GM21423 (cell line): ENCODE measurements around the gene KCNC1.

Experiments
- ATAC-seq: cut with Tn5 transposase; IDR thresholded peaks from one replicate; pipeline ENCODE4 v1.9.1; 2021; ENCODE audit warnings: mild to moderate bottlenecking, moderate library complexity; ENCODE audit not compliant: unreplicated experiment

KCNC1 gene

GRCh38 chr11:17814546-17814945 is 80.0 kb downstream of the KCNC1 start:
- no peak for ATAC-seq

DNA sequence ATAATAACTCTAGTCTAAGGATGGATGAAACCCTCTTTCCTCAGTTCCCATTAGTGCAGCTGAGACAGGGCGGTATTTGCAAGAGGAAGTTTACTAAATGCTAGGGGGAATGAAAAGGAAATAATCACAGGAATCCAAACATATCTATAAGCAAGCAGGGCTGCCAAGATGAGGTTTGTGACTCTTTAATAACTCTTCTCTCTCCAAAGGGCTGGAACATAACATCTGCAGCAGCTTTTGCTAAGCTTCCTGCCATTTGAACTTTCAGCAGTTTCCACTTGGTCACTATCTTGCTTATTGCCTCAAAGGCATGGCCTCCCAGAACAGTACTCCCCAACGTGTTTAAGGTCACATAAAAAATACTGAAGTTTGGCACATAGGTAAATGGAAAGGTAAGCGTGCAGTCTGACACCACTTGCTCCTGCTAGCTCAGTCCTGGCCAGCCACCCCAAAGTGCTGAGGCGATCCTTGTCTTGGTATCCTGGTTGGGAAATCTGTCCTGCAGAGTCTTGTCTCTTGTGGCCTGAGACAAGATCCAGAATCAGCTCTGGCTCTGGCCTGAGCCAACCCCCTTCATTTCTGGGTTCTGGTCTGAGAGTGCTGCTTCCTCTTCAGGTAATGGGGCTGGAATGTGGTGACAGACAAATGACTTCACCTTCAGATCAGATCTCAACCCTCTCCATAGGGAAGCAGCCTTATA is 81.8 kb downstream of the KCNC1 start:
- no peak for ATAC-seq

- ATAC-seq = no peak
Measured at GRCh38 chr11:17821648-17822400, 87.2 kb downstream of the KCNC1 start.

- ATAC-seq = no peak
Measured at GRCh38 chr11:17822401-17822781, 87.8 kb downstream of the KCNC1 start.

DNA sequence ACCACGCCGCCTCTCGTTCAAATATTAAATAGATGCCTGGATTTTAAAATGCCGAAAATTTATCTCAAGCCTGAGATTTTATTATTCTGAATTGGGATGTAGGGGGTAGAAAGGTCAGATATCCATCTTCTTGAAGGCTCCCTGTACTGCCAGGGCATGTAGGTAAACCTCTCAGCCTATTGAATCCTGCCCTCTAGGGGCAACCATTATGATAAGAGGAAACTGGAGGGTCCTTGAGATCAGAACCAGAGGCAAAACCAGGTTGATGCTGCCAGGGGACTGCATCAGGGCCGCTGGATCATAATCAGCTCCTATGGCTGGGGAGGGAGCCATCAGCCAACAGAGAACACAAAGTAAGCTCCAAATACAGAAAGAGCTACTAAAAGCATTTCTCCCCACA is 92.4 kb downstream of the KCNC1 start:
- ATAC-seq = no peak

- ATAC-seq = no peak
Measured at GRCh38 chr11:17828311-17828751, 93.8 kb downstream of the KCNC1 start.

GRCh38 chr11:17831228-17831627 is 96.6 kb downstream of the KCNC1 start:
- no peak for ATAC-seq

- no peak for ATAC-seq
Measured at GRCh38 chr11:17831883-17832282, 97.3 kb downstream of the KCNC1 start.
